Activated CD4-positive, alpha-beta T cell treated with anti-CD3 and anti-CD28 coated beads, Interleukin-2, amount 50 U/mL, for 4 hours (primary cell): ENCODE data around the gene MAPKAP1.

ENCODE experiments used
- DNase-seq, 2 experiments: peaks; one replicate each; pipeline ENCODE4 v3.0.0-alpha.2; 2020

MAPKAP1 gene

GRCh38 chr9:125529589-125530515 lies 177.2 kb downstream of the MAPKAP1 start:
- no peak for DNase-seq

- DNase-seq, result no peak
Measured at GRCh38 chr9:125529107-125529506, 177.9 kb downstream of the MAPKAP1 start.

DNA sequence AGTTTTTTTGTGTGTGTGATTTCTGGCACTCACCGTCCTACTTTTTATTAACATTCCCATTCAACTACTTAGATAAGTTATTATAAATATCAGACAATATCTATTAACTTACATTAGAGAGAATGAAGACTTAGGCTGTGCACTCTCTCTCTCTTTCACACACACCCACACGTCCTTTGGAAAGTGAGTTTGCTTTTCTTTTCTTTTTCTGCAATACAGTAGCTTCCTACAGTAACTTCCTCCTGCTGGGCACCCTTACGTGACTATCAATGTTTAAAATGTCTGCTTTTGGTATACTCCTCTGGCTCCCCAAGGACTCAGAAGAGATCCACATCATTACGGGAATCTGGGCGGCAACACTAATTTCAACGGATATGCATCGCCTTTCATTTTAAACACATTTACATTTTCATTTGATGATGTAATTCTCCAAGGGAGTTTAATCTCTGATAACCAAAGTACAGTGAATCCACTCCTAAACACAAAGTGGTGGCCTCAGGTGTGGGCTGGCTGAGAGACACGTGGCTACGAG lies 179.5 kb downstream of the MAPKAP1 start:
- DNase-seq, result no peak

DNA sequence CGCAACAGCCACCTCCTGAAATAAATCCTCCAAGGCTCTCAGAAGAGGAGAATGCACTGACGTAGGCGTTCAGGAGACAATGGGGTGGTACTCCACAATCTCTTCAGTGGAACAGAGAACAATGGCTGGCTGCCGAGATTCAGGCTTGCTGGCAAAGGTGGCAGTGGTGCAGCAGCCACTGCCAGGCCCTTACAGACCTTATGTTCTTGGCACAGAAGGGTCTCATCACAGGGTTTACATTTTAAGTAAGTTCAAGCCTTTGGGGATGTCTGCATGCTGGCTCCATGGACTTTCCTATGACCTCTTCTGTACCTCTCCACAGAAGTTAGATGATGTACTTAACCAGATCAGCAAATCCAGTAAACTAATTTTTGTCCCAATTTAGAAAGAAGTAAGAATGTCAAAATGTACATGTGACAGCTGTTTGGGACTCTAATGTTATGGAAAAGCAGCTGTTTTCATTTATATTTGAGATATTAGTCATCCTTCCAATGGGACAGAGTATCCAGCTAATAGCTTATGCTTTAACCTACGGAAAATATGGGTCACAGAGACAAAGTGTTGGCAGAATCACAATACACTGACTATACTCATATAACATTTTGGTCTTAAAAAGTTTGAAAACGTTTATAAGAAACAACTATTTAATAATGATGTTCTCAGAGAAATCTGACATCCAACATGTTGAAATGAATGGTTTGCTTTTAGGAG lies 180.9 kb downstream of the MAPKAP1 start:
- no peak for DNase-seq

GRCh38 chr9:125524583-125525355 lies 182.2 kb downstream of the MAPKAP1 start:
- DNase-seq, result no peak

DNA sequence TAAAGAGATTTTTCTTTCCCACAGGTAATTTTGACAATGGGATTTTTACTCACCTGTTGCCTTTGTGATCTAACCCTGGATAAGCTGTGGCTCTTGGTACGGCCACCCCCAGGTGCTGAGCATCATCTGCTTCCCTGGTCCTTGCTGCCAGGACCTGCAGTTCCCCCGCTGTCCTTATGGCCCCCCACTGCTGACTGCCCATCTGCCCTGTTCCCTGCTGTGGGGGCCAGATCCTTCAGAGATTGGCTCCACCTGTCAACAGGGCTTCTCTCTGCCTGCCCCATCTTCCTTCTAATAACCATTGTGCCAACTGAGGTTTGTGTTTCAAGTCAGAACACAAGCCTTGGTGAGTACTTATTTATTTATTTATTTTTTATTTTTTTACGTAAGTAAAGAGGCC lies 183.3 kb downstream of the MAPKAP1 start:
- DNase-seq, result no peak

DNA sequence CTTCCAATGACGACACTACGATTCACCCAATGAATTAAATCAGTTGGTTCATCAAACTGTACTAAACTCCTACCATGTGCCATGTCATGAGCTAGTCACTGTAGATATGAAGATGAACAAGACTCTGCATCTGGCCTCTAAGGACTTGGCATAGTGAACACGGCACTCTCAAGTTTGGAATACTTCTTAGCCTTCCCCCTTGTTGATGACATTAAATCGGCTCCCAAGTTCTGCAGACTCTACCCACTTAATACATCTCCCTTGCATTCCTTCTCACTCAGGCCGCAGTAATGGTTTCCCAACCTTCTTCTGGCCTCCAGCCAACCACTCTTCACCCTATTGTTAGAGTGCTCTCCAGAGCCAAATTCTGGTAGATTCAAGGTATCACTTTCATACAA lies 184.7 kb downstream of the MAPKAP1 start:
- no peak for DNase-seq

DNA sequence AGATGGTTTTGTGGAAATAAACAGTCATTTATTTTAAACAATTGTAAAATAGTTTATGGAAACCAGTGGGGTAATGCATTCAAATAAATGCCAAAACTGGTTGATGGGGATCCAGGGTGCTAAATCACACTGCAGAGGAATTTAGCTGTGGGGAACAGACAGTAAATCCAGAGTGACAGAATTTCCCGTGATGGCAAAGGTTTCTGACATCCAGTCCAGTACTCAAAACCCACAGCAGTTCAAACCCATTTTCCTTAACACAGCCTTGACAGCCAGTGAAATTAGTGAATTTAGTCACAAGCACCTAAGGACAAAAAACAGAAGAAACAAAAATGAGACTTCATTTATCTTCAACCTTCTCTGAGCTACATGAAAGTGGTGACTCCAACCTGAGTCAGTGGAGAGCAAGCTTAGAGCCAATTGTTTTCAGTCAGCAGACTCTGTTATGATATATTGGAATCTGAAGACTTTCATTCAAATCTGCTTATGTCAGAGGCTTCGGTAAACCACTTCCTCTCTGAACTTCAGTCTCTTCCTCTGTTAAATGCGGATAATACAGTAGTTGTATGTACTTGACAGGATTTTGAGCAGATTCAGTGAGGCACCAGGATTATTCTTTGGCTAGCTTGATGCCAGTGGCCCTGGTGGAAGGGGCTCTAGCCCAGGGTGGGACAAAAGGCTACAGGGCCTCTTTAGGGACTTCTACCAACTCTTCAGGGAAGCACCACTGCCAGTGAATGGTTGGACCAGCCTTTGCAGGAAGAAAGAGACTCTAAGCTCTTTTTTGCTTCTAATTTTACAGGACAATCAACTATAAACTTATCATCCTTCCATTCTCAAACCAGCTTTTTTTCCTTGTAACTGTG lies 185.3 kb downstream of the MAPKAP1 start:
- DNase-seq, result no peak

- DNase-seq, result no peak
Measured at GRCh38 chr9:125519734-125520133, 187.3 kb downstream of the MAPKAP1 start.

DNA sequence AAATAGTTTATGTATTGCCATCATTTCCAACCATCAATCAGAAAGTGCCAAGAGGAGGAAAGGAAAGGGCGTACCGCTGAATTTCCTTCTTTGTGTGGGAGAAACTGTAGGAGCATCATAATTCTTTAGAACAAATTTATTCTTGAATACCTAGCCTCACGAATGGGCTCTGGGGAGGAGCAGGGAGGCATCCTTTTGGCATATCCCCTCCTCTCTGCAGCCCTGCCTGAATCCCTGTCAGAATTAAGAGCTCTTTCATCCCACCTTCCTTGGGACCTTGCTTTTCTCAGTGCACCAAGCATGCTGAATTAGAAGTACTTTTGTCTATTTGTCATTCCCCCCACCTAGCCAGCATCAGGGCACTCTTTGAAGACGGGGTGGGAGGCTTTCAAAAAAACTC lies 189.4 kb downstream of the MAPKAP1 start:
- no peak for DNase-seq

- no peak for DNase-seq
Measured at GRCh38 chr9:125515983-125516940, 190.7 kb downstream of the MAPKAP1 start.

- no peak for DNase-seq
Measured at GRCh38 chr9:125515281-125515680, 191.7 kb downstream of the MAPKAP1 start.

DNA sequence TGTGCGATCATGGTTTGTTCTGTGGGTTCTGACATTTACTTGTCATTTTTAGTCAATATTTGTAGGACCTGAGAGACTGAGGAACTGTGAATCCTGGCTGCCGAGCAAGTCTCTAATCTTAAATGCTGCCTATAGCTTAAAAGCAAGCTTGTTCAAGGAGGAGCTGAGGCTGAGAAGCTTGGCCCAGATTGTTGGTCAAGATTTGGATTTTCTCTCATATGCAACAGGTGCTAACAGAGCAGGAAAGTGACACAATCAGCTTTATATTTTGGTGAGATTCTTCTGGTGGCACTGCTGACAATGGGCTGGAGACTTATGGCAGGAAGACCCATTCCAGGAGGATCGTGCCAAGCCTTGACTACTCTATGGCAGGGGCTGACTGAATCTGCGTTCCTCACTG lies 192.5 kb downstream of the MAPKAP1 start:
- DNase-seq, result no peak

DNA sequence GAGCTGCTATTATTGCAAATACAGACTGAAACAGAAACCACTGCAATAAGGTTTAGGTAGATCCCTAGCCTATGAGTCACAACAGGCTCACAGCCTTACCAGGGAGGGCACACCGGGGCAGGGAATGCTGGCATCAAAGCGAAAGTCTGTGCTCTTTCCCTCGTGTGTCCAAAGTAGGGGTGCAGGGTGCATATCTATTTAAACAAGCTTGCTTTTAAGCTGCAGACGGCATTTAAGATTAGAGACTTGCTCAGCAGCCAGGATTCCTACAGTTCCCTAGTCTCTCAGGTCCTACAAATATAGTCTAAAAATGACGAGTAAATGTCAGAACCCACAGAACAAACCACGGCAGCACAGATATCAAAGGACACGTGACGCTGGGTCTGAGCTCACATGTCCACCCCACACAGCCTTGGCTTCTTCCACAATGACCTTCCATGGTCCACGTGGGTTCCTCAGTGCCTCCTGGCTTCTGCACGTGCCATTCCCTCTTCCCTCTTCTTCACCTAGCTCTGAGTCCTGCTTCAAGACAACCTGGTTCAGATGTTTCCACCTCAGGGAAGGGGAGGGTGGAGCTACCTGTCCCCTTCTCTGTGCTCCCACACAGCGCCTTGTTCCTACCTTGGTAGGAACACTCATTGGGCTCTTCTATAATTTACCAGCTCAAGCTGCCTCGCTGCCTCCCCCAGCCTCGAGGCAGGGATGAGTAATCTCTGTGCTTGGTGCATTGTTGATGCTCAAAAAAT lies 193.2 kb downstream of the MAPKAP1 start:
- DNase-seq, result peak in 1 of 2 experiments; percentile 3

- DNase-seq, result no peak
Measured at GRCh38 chr9:125513303-125513667, 193.7 kb downstream of the MAPKAP1 start.

DNA sequence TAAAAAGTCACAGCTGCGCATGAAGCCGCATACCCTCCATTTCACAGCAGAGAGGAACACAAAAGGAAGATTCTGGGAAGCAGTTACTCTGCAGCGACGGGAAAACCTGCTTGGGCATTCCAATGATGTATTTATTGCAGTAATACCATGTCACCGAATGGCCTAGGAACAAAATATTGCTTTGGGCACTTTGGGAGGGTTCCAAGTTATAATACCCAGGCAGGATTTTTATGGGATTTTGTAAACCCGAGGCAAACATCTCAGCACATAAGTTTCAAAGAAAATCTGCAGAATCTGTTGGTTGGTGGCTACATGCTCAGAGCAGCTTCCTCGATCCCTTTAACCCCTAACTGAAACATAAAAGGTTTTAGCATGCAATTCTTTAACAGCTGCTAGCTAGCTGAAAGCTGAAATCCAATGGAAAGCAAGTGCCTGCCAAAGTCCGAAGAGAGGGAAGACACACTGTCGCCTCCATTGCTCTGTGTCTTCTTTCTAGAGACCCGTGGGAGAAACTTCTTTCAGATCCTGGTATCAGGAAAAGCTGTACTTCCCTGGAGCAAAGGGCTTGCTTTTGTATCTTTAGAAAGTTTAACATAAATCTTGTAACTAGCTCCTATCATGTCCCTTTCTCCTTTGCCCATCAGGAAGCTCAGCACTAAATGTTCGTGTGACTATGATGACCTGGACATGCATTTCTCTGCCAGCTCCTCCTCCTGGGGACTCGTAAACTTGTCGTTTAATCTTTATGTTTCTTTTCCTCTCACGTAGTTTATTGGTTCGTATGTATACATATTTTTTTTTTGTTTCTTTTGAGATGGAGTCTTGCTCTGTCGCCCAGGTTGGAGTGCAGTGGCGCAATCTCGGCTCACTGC lies 195.0 kb downstream of the MAPKAP1 start:
- DNase-seq, result no peak

DNA sequence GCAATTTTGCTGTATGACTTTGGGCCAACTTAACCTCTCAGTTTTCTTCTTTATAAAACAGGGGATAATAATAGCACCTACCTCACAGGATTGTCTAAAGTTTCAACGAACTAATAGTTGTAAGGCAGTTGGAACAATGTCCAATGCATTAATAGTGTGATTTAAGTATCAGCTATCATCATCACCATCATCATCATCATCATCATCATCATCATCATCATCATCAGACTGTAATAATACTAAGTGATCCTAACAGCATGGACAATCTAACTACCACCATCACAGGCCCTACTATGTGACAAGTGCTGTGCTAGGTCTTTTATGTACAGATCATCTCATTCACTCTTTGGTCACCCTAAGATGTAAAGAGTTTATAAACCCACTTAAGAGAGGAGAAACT lies 196.0 kb downstream of the MAPKAP1 start:
- DNase-seq, result no peak

GRCh38 chr9:125509476-125509875 lies 197.5 kb downstream of the MAPKAP1 start:
- DNase-seq, result no peak

- DNase-seq, result no peak
Measured at GRCh38 chr9:125508249-125508648, 198.8 kb downstream of the MAPKAP1 start.
